GM21619 (cell line): ENCODE data around the gene ZNF613.
A peak's percentile ranks its signal among the peaks of the same experiment; 100 is the strongest.
"Not testable (repeated sequence)": the region's sequence is repeated elsewhere in the genome, so short reads cannot be mapped to it uniquely, and the experiment has no call there.

Source experiments
- ATAC-seq: cut with Tn5 transposase; IDR thresholded peaks from one replicate; pipeline ENCODE4 v1.9.1; 2021; ENCODE audit not compliant: unreplicated experiment

The ZNF613 gene

DNA sequence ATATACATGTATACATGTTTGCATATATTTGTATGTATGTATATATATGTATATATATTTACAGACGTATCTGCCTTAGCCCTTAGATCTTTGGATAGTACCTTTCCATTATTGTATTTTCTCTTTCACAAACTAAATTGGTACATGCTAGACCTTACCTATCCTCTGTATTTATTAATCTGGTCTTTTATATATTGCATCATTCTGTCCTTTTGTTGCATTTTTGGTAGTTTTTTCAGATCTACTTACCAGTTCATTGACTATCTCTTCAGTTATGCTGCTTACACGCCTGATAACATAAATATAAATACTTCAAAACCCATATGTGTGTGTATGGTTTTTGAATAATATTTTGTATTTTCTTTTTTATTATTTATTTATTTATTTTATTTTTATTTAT is 11.7 kb downstream of the ZNF613 start:
- no peak for ATAC-seq

DNA sequence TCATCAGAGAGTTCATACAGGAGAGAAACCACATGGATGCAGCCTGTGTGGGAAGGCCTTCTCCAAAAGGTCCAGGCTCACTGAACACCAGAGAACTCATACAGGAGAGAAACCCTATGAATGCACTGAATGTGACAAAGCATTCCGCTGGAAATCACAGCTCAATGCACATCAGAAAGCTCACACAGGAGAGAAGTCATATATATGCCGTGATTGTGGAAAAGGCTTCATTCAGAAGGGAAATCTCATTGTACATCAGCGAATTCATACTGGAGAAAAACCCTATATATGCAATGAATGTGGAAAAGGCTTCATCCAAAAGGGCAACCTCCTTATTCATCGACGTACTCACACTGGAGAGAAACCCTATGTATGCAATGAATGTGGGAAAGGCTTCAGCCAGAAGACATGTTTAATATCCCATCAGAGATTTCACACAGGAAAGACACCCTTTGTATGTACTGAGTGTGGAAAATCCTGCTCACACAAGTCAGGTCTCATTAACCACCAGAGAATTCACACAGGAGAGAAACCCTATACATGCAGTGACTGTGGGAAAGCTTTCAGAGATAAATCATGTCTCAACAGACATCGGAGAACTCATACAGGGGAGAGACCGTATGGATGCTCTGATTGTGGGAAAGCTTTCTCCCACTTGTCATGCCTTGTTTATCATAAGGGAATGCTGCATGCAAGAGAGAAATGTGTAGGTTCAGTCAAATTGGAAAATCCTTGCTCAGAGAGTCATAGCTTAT is 17.7 kb downstream of the ZNF613 start:
- ATAC-seq, result no peak

DNA sequence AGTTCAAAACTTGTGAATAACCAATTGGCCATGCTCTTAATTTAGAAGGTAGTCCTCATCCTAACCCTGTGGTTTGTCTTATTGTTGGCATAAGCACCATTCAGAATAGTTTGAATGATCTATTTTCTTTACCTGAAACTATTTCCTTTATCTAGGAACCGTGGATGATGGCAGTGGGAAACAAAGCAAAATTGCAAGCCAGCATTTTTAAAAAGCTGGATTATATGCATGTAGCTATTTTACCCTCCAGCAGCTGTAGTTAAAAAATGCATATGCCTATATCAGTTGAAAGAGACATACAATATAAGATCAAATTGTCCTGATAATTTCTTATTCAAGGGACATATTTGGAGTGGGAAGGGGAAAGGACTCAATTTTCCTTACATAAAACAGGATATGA is 19.3 kb downstream of the ZNF613 start:
- no peak for ATAC-seq

DNA sequence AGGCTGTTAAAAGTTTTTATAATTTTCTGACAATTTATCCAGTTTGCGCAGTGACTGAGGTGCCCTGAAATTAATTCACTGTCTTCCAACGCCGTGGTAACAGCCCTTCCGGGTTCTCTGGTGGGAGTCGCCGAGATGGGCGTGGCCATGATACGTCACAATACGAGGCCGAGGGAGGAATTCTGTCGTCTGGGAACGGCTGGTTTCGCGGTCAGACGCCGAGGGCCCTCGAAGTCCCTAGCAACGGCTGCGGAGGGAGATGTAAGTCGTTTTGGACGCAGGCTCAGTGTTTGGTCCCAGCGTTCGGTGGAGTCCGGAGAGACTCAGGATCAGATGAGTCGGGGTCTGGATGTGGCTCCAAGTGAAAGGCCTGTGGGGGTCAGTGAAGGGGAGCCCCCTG is 21.7 kb downstream of the ZNF613 start:
- ATAC-seq, result no peak

DNA sequence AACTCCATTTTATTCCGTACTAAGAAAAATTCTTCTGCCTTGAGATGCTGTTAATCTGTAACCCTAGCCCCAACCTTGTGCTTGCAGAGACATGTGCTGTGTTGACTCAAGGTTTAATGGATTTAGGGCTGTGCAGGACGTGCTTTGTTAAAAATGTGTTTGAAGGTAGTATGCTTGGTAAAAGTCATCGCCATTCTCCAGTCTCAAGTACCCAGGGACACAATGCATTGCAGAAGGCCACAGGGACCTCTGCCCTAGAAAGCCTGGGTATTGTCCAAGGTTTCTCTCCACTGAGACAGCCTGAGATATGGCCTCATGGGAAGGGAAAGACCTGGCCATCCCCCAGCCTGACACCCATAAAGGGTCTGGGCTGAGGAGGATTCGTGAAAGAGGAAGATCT is 30.6 kb downstream of the ZNF613 start:
- ATAC-seq, result not testable (repeated sequence)

DNA sequence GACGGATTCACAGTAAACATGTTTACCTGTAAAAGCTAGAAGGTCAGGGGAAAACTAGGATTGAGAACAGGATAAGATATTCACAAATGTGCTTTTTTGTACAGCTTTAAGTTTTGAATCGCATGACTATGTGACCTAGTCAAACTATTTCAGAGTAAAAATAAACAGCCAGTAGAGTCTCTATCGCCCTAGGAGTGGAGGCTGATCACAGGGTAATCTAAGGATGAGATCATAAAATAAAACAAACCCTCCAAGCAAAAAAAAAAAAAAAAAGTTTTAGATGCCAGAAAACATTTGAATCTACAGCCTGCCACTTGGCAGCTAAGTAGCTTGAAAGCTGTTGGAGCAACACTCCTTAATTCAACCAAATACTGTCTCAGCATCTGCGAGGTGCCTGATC is 32.5 kb downstream of the ZNF613 start:
- ATAC-seq, result no peak

DNA sequence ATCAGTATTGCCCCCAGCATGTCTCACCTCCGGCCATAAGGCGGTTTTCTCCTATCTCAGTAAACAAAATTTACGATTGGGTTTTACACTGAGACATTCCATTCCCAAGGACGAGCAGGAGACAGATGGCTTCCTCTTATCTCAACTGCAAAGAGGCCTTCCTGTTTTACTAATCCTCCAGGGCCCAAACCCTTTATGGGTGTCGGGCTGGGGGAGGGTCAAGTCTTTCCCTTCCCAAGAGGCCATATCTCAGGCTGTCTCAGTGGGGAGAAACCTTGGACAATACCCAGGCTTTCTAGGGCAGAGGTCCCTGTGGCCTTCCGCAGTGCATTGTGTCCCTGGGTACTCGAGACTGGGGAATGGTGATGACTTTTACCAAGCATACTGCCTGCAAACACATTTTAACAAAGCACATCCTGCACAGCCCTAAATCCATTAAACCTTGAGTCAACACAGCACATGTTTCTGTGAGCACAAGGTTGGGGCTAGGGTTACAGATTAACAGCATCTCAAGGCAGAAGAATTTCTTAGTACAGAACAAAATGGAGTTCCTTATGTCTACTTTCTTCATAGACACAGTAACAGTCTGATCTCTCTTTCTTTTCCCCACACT is 33.5 kb downstream of the ZNF613 start:
- not testable (repeated sequence) for ATAC-seq

DNA sequence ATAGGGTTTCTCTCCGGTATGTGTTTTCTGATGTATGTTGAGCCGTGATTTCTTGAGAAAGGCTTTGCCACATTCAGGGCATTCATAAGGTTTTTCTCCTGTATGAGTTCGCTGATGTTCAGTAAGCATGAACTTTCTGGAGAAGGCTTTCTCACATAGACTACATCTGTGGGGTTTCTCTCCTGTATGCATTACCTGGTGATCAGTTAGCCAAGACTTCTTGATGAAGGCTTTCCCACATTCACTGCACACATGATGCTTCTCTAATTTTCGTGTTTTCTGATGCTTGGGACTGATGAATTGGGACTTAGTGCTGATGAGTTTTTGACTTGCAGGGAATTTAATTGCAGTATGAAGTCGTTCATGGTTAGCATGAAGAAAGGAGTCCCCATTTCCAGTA is 38.3 kb downstream of the ZNF613 start:
- ATAC-seq, result no peak

DNA sequence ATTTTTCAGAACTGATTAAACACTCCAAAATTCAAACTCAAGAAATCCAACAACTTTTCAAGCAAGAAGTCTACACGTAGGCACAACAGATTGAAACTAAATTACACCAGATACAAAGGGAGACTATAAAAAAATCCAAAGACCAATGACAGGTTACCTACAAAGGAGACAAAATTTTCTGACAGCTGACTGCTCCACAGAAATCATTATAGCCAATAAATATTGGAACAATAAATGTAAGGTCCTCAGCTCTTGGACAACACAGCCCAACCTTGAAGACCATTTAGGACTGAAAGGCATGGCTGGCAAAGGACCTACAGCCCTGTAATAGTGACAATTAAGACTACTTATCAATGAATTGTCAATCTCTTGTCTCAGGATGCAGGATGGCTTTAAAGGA is 43.4 kb downstream of the ZNF613 start:
- ATAC-seq, result no peak

DNA sequence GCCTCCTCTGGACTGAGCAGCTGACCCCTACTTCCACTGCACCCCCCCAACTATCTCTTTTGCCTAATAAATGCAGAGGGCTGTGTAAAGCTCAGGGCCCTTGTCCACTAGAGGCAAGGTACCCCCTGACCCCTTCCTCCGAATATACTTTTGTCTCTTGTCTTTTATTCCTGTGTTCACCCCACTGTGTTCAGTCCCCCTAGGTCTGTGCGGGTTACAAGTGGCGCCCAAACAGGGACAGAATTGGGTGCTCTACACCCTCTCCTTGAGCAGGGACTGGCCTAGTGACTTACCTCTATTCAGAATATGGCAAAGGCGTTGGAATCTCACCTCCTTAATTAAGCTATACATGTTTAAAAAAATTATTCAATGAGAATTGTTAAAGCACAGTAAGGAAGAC is 44.4 kb downstream of the ZNF613 start:
- no peak for ATAC-seq

DNA sequence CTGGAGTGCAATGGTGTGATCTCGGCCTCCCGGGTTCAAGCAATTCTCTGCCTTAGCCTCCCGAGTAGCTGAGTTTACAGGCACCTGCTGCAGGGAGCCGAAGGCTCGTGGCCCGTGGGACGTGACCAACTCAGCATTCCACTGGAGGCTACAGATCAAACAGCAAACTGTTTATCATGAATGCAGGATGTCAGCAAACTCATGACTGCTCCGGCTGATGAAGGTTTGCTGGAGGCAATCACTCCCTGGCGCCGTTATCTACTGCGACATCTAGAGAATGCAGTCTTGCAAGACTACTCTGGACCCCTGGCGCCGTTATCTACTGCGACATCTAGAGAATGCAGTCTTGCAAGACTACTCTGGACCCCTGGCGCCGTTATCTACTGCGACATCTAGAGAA is 48.5 kb downstream of the ZNF613 start:
- not testable (repeated sequence) for ATAC-seq

DNA sequence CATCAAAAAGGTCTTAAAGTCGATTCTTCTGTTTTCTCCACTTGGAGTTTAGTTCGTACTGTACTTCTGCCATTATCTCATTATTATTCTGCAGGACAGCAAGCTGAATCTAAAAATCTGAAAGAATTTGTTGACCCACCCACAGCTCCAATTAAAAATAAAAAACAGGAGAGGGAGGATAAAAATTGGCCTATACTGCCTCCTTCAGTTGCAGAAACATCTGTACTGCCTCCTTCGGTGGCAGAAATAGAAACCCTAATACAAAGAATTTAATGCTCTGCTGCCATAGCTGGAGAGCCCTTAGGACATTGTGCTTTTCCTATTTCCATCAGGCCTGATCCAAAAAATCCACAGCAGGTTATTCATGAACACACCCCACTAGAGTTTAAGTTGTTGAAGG is 49.6 kb downstream of the ZNF613 start:
- no peak for ATAC-seq

DNA sequence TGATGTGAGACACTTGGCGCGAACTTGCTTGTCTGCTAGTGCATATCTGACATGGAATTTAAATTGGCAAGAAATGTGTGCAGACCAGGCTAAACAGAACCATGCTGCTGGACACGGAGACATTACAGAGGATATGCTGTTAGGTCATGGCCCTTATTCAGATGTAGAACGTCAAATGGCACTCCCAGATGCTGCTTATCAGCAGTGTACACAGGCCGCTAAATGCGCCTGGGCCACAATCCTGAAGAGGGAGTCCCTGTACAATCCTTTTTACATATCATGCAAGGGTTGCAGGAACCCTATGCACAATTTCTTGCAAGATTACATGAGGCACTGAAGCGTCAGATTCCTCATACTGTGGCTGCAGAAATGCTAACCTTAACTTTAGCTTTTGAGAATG is 50.1 kb downstream of the ZNF613 start:
- ATAC-seq, result no peak

DNA sequence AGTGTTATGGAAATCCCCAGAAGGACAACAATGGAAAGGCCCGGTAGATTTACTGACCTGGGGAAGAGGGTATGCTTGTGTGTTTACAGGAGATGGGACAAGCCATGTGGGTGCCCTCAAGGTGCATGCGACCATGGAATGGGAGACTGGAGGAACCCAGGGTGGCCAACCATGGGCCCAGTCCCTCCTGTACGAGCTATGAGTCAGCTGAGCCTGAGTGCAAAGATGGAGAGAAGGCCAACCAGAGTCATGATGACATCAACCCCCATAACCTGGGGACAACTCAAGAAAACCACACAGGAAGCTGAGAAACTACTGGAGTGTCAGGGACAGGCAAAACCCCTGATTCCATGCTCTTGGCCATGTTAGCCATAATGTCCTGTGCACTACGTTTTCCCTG is 51.6 kb downstream of the ZNF613 start:
- ATAC-seq, result no peak

DNA sequence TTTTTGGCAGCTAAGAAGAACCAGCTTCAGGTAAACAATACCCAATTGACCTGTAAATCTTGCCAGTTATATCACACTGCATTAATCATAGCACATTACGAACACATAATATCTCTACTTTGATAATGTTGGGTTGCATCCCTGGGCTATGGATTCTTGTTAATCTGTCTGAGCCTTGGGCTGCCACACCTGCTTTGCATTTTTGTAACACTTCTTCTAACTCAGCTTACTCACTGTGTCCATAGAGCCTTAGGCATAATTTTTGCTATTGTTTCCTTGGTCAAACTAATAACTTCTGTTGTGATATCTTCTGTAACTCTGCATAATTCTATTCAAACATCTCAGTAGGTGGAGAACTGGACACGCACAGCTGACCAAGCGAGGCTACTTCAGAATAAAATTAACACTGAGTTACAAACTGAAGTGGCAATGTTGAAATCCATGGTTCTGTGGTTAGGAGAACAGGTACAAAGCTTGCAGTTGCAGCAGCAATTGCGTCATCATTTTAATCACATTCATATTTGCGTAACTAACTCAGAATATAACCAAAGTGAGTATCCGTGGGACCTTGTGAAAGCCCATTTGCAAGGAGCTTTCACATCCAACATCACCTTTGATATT is 53.0 kb downstream of the ZNF613 start:
- ATAC-seq, result no peak

DNA sequence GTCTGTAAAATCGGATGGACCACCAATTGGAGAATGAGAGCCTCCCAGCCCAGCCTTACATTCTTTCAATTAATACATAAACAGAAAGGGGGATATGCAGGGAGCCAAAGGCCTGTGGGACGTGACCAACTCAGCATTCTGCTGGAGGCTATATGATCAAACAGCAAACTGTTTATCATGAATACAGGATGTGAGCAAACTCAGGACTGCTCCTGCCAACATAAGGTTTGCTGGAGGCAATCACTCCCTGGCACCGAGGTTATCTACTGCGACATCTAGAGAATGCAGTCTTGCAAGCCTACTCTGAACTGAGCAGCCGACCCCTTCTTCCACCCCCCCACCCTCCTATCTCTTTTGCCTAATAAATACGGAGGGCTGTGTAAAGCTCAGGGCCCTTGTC is 53.7 kb downstream of the ZNF613 start:
- not testable (repeated sequence) for ATAC-seq

DNA sequence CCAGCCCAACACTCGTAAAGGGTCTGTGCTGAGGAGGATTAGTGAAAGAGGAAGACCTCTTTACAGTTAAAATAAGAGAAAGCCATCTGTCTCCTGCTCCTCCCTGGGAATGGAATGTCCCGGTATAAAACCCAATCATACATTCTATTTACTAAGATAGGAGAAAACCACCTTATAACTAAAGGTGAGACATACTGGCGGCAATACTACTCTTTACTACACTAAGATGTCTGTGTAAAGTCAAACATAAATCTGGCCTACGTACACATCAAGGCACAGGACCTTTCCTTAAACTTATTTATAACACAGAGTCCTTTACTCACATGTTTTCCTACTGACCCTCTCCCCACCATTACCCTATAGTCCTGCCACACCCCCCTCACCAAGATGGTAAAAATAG is 56.1 kb downstream of the ZNF613 start:
- no peak for ATAC-seq

DNA sequence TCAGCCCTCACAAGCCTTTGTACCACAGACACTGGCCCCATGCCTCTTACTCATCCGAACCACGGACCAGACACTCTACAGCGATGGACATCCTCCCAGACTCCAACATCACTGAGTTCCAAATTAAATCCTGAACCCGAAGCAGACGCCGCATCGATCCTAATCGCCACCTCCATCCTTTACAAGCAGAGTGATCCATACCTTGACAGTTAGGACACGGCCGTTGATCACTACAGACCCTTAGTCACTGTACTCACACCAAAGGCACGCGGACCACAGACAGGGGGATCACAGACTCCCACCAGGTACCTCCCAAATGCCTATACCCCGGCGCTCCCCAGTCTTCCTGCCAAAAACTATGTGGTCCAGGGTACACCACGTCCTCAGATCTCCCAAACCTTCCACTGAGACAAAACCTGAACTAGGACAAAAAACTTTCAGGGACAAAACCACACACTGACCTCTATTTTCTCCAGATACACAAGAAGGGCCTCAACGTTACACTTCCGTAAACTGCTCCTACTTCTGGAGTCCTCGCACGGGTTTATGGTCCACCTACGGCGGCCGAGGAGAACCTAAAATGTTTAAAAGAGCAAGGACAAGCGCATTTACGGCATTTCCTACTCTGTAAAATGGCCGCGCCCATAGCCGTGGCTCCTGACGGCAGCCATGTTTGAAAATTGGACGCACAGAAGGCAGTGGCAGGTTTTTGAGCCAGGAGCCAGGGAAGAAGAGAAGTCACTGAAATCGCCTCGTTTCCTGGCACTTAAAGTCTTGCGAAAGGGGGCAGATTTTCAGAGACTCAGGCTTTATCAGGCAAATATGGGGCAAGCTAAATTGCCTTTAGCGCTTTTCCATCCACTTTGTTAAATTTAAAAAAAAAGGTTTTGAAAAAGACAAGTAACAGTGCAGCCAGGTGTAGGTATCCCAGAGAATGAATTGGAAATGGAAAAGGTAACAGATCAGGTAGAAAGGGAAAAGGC is 59.3 kb downstream of the ZNF613 start, which contains the start of gene ZNF350:
TSS of gene ZNF350 (minus strand) at position 532 of the 983 bp plus-strand sequence. CDS start 12,480 bp downstream, outside the sequence.
- peak; percentile 84 for ATAC-seq

DNA sequence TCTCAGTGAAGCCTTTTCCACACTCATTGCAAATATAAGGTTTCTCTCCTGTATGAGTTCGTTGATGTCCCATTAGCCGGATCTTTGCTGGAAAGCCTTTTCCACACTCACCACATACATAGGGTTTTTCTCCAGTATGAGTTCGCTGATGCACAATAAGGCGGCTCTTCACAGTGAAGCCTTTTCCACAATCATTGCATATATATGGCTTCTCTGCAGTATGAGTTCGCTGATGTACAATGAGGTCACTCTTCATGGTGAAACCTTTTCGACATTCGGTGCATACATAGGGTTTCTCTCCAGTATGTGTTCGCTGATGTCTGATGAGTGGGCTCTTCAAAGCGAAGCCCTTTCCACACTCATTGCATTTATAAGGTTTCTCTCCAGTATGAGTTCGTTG is 66.2 kb downstream of the ZNF613 start:
- ATAC-seq, result no peak

DNA sequence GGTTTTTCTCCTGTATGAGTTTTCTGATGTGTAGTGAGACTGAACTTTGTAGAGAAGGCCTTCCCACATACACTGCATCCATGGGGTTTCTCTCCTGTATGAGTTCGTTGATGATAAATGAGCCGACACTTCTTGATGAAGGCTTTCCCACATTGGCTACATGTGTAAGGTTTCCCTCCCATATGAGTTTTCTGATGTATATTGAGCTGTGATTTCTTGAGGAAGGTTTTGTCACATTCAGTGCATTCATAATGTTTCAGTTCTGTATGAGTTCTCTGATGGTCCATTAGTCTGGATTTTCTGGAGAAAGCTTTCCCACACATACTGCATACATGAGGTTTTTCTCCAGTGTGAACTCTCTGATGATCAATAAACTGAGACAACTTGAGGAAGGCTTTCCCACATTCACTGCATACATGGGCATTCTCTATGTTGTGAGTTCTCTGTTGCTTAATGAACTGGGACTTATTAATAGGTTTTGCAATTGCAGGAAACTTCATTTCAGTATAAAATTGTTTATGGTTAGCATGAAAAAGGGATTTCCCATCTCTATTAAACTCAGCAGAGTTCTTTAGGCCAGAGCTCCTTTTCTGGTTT is 66.9 kb downstream of the ZNF613 start:
- no peak for ATAC-seq
